HG02588 (cell line): ENCODE measurements around the gene PSME1.

Experiments used
- ATAC-seq: cut with Tn5 transposase; IDR thresholded peaks from one replicate; pipeline ENCODE4 v1.9.1; 2021; ENCODE audit warnings: mild to moderate bottlenecking, moderate library complexity; ENCODE audit not compliant: unreplicated experiment

The PSME1 gene

GRCh38 chr14:24127673-24128072, 8.3 kb upstream of the PSME1 start:
- ATAC-seq, result no peak

DNA sequence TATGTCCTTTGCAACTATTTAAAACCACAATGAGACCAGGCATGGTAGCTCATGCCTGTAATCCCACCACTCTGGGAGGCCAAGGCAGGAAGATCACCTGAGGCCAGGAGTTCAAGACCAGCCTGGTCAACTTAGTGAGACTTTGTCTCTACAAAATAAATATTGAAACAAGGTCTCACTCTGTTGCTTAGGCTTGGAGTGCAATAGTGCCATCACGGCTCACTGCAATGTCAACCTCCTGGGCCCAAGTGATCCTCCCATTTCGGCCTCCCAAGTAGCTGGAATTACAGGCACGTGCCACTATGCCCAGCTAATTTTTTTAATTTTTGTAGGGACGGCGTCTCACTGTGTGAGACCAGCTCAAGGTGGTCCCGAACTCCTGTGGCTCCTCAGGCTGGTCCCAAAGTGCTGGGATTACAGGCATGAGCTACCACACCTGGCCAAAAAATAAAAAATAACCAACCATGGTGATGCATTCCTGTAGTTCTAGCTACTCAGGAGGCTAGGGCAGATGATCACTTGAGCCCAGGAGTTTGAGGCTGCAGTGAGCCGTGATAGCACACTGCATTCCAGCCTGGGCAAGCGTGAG, 6.5 kb upstream of the PSME1 start:
- ATAC-seq, result no peak

DNA sequence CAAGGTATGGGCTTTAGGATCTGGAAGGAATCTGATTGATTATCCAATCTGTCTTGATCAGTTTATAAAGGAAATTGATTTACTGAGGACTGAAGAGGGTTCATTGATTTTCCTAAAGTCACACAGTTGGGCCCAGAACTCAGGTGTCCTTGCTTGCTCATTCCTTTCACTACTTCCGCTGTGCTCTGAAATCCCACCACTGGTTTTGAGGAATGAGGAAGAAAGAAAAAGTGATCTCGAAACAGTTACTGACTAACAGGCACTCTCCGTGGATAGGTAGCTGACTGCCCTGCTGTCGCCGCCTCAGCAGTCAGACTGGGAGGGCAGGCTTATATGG, 5.6 kb upstream of the PSME1 start, which contains the start of gene FITM1:
TSS of gene FITM1 (plus strand) at position 280 of the 337 bp plus-strand sequence. CDS start 905 bp downstream, outside the sequence.
- no peak for ATAC-seq

GRCh38 chr14:24130717-24131548, 5.1 kb upstream of the PSME1 start:
- ATAC-seq, result no peak

- ATAC-seq, result no peak
Observed at GRCh38 chr14:24131549-24131966, 4.4 kb upstream of the PSME1 start.

DNA sequence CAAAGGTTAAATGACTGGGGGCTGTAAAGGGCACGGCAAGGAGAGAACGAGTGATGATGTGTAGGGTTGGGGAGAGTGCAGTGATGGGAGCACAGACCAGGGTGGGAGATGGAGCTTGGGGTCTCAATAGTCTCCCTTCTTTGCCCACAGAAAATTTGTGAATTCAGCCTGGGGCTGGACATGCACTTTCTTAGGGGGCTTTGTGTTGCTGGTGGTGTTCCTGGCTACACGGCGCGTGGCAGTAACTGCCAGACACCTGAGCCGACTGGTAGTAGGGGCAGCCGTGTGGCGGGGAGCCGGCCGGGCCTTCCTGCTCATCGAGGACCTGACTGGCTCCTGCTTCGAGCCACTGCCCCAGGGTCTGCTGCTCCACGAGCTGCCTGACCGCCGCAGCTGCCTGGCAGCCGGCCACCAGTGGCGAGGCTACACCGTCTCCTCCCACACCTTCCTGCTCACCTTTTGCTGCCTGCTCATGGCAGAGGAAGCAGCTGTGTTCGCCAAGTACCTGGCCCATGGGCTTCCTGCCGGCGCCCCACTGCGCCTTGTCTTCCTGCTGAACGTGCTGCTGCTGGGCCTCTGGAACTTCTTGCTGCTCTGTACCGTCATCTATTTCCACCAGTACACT, 3.8 kb upstream of the PSME1 start:
- no peak for ATAC-seq

- no peak for ATAC-seq
Observed at GRCh38 chr14:24132976-24133375, 3.0 kb upstream of the PSME1 start.

GRCh38 chr14:24133735-24134134, 2.3 kb upstream of the PSME1 start:
- ATAC-seq, result no peak

DNA sequence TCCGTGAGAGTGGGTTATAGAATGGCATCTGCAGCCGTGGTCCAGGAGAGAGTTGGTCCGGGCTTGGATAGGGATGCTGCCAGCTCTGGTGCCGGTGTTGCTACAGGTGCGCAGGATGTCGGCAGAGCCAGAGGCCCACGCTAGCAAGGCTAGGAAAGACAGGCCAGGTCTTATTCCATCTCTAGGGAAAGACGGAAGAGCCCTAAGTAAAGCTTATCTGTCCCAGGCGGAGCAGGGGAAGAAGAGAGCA, 485 bp upstream of the PSME1 start:
- no peak for ATAC-seq

- ATAC-seq, result no peak
Observed at GRCh38 chr14:24136684-24137528, 912 bp downstream of the PSME1 start.

GRCh38 chr14:24137529-24138395, 1.8 kb downstream of the PSME1 start:
- no peak for ATAC-seq

DNA sequence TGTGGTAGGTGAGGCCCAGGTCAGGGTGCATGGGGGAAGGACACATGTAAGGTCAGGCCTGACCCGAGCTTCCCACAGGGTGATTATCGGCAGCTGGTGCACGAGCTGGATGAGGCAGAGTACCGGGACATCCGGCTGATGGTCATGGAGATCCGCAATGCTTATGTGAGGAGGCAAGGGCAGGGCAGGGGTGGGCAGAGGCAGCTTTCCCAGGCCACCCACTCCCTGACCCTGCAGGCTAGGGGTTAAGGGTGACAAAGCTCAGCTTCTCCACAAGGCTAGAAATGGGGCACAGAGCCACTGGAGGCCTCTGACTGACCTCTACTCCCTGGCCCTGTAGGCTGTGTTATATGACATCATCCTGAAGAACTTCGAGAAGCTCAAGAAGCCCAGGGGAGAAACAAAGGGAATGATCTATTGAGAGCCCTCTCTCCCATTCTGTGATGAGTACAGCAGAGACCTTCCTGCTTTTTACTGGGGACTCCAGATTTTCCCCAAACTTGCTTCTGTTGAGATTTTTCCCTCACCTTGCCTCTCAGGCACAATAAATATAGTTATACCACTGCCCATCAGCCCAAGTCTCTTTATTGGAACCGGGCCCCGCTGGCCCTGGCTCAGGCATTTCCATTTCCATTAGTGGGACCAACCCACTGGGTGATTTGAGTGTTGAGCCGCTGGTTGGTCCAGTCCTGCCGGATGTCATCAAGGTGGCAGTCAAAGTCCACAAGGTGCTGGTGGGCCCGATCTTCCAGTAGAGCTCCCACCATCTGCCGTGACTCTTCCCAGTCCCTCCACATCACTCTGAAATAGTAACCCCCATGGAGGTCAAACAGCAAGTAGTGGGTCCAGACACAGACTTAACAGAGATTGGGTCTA, 2.6 kb downstream of the PSME1 start:
- ATAC-seq, result no peak

GRCh38 chr14:24139272-24139934, 3.4 kb downstream of the PSME1 start:
- ATAC-seq, result no peak

DNA sequence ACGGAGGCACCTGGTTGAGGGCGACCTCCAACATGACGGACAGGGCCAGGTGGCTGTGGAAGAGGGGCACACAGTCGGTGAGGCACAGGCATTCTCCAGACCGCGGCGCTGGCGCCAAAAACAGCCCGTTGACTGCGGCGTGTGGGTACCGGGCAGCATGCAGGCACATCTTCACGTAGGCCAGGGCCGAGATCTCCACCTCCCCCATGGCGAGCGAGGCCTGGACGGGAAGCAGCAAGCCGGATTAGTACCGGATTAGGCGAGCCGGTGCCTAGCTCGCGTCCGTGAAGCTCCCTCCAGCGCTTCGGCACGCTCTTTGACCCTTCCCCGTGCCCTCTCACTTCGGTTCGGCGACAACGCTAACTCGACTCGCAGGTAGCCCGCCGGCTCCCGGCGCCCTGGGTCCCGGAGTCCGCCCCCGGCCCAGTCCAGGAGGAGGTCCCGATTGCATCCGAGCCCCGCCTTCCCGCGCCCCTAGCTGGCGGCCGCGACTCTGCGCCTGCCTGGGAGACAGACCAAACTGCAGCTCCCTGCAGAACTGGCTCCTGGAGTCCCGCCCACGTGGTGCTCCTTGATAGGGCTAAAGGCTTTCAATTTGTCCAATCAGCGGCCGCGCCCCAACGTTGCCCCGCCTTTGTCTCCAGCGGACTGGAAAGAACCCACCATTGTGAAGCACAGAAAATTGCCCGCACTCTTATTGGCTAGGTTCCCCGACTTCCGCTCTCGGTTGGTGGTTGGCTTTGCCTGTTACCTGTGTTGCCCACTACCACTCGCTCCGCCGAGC, 5.3 kb downstream of the PSME1 start, which contains the start of gene EMC9:
TSS of gene EMC9 (minus strand) at position 495 of the 784 bp plus-strand sequence. CDS start at position 208, 287 bp downstream.
- ATAC-seq, result peak; percentile 82

DNA sequence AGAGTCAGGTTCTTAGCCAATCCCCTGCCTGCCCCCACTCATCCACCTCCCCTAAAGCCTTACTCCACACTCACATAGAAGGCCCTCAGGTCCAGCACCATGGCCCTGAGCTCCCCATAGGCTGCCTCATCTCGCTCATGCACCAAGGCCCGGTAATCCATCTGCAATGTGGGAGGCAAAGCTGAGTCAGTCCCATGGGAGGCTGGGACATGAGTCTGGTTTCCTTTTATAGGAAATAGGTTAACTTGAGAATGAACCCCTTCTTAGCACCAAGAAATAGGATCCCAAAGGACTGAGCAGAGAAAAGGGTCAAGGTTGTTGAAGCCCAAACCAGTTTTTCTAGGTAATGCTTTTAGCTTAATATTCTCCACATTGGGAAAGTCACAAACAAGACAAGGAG, 7.5 kb downstream of the PSME1 start:
- no peak for ATAC-seq

DNA sequence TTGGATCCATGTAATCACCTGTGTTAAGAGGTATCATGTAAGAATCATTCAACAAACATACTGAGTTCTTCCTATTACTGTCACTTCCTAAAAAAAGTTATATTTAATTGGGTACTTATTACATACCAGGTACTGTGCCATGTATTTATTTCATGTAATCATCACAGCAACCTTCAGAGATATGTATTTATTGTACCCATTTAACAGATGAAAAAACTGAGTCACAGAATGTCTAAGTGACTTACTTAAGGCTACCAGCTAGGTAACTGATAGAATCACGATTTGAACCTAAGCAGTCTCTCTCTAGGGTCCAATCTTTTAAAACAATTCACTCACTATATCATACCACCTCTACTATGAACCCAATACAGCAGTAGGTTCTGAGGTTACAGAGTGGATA, 8.5 kb downstream of the PSME1 start:
- ATAC-seq, result no peak

- no peak for ATAC-seq
Observed at GRCh38 chr14:24145219-24145618, 9.2 kb downstream of the PSME1 start.
